ENCODE data around the gene TNPO3.

DNA sequence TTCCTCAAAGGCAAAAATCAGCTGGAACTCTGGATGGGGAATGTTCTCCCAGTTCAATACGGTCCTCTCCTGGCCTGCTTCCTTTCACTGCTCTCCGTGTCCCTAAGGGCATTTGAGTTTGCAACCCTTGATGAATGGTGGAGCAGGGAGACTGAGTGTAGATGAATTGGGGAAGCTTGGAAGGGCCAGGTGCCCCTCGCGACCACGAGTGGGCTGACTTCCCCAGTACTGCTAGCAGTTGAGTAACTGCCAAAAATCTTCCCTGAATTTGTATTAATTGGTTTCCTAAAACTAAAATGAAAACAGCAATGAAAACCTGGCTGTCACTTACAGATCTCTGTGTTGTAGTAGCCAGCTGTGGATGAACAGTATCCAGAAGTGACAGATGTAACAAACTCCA lies 103.6 kb downstream of the TNPO3 start:
- TF ChIP-seq, protein P1, sequence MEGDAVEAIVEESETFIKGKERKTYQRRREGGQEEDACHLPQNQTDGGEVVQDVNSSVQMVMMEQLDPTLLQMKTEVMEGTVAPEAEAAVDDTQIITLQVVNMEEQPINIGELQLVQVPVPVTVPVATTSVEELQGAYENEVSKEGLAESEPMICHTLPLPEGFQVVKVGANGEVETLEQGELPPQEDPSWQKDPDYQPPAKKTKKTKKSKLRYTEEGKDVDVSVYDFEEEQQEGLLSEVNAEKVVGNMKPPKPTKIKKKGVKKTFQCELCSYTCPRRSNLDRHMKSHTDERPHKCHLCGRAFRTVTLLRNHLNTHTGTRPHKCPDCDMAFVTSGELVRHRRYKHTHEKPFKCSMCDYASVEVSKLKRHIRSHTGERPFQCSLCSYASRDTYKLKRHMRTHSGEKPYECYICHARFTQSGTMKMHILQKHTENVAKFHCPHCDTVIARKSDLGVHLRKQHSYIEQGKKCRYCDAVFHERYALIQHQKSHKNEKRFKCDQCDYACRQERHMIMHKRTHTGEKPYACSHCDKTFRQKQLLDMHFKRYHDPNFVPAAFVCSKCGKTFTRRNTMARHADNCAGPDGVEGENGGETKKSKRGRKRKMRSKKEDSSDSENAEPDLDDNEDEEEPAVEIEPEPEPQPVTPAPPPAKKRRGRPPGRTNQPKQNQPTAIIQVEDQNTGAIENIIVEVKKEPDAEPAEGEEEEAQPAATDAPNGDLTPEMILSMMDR (IDR thresholded peaks at IDR 0.05): no peak
- no peak for TF ChIP-seq POLR2AphosphoS5 (IDR thresholded peaks at IDR 0.05)

Measured in breast epithelium (tissue), 3 donors.